Immature natural killer cell (primary cell): ENCODE data around the gene LOXHD1. TPM values are rescaled to one million over a fixed set of nuclear protein-coding genes. Genes with fewer than 3 reads are reported as not detected.
A peak's percentile ranks its signal among the peaks of the same experiment; 100 is the strongest.

ENCODE experiments used
- DNase-seq, 3 donors: peaks; one replicate each; pipeline ENCODE4 v3.0.0; 2022; ENCODE audit warnings: mixed read lengths in 1 of 3
- H3K27ac Mint-ChIP-seq, 6 donors: one replicate each; pipeline ENCODE4 v1.8.0; 2020; ENCODE audit warnings: mixed read lengths in 6 of 6, mild to moderate bottlenecking in 5 of 6, inconsistent platforms in 4 of 6, moderate library complexity in 3 of 6
- H3K27me3 Mint-ChIP-seq, 3 donors: one replicate each; pipeline ENCODE4 v1.8.0; 2020 to 2021; ENCODE audit warnings: low read depth in 3 of 3, mild to moderate bottlenecking in 3 of 3, mixed read lengths in 3 of 3, moderate library complexity in 3 of 3, inconsistent platforms in 1 of 3
- H3K36me3 Mint-ChIP-seq, 3 donors: one replicate each; pipeline ENCODE4 v1.8.0; 2020; ENCODE audit warnings: mixed read lengths in 3 of 3, inconsistent platforms in 2 of 3, mild to moderate bottlenecking in 2 of 3
- H3K4me1 Mint-ChIP-seq, 2 donors: one replicate each; pipeline ENCODE4 v1.8.0; 2020; ENCODE audit warnings: inconsistent platforms in 2 of 2, mild to moderate bottlenecking in 2 of 2, mixed read lengths in 2 of 2, moderate library complexity in 1 of 2
- H3K4me3 Mint-ChIP-seq, 5 donors: one replicate each; pipeline ENCODE4 v1.8.0; 2020; ENCODE audit warnings: mild to moderate bottlenecking in 5 of 5, mixed read lengths in 5 of 5, inconsistent platforms in 3 of 5, moderate library complexity in 3 of 5
- H3K9me3 Mint-ChIP-seq, 6 donors: one replicate each; pipeline ENCODE4 v1.8.0; 2020; ENCODE audit warnings: mild to moderate bottlenecking in 6 of 6, mixed read lengths in 6 of 6, inconsistent platforms in 4 of 6, moderate library complexity in 3 of 6
- polyA plus RNA-seq, 3 donors: library from polyadenylated mRNA; unstranded; fragments of 300-500 nt; fragmentation: Illumina TruSeq; gene quantifications; one replicate each; pipeline ENCODE4 v1.2.3, GENCODE V29; 2021

LOXHD1 gene
- polyA plus RNA-seq, 3 donors from 2014 or later, result 0.07 TPM; not detected in 2

- no peak for DNase-seq
- H3K27ac Mint-ChIP-seq, result peak overlapping the region in 1 of 6 donors; percentile 44
- peaks cover 28 to 46% of the 10 kb centered on the region in 2 donors for H3K4me1 Mint-ChIP-seq
- no peaks in the 10 kb centered on the region for H3K9me3 Mint-ChIP-seq
- H3K27me3 Mint-ChIP-seq, result peaks cover 0 to 4% (median 1%) of the 10 kb centered on the region in 3 donors
- H3K36me3 Mint-ChIP-seq, result peaks cover 4 to 15% (median 9%) of the 10 kb centered on the region in 3 donors
- no peak overlapping the region for H3K4me3 Mint-ChIP-seq
Observed at GRCh38 chr18:46436621-46437020, 220.4 kb downstream of the LOXHD1 start.

GRCh38 chr18:46435031-46435430, 222.0 kb downstream of the LOXHD1 start:
- peaks cover 0 to 4% (median 3%) of the 10 kb centered on the region in 3 donors for H3K27me3 Mint-ChIP-seq
- peak overlapping the region in 1 of 6 donors; percentile 28 for H3K27ac Mint-ChIP-seq
- H3K4me3 Mint-ChIP-seq, result no peak overlapping the region
- no peaks in the 10 kb centered on the region for H3K9me3 Mint-ChIP-seq
- DNase-seq, result no peak
- peaks cover 4 to 15% (median 5%) of the 10 kb centered on the region in 3 donors for H3K36me3 Mint-ChIP-seq
- peaks cover 43 to 61% of the 10 kb centered on the region in 2 donors for H3K4me1 Mint-ChIP-seq

- no peaks in the 10 kb centered on the region for H3K9me3 Mint-ChIP-seq
- H3K36me3 Mint-ChIP-seq, result peaks cover 4 to 15% (median 5%) of the 10 kb centered on the region in 3 donors
- peaks cover 47 to 65% of the 10 kb centered on the region in 2 donors for H3K4me1 Mint-ChIP-seq
- H3K27ac Mint-ChIP-seq, result peak overlapping the region in 5 of 6 donors; percentile 14 to 70 (median 28)
- H3K27me3 Mint-ChIP-seq, result peaks cover 0 to 4% (median 3%) of the 10 kb centered on the region in 3 donors
- H3K4me3 Mint-ChIP-seq, result no peak overlapping the region
- DNase-seq, result no peak
Observed at GRCh38 chr18:46434629-46435028, 222.4 kb downstream of the LOXHD1 start.

GRCh38 chr18:46433121-46433826, 223.7 kb downstream of the LOXHD1 start:
- peaks cover 0 to 4% (median 2%) of the 10 kb centered on the region in 3 donors for H3K27me3 Mint-ChIP-seq

GRCh38 chr18:46431522-46432171, 225.4 kb downstream of the LOXHD1 start:
- H3K4me1 Mint-ChIP-seq, result peaks cover 51 to 61% of the 10 kb centered on the region in 2 donors
- no peaks in the 10 kb centered on the region for H3K9me3 Mint-ChIP-seq
- DNase-seq, result no peak
- peaks cover 4 to 11% (median 5%) of the 10 kb centered on the region in 3 donors for H3K36me3 Mint-ChIP-seq
- H3K4me3 Mint-ChIP-seq, result no peak overlapping the region
- peaks cover 0 to 4% (median 2%) of the 10 kb centered on the region in 3 donors for H3K27me3 Mint-ChIP-seq
- peak overlapping the region in 3 of 6 donors; percentile 9 to 29 (median 23) for H3K27ac Mint-ChIP-seq

More at GRCh38 chr18:46433121-46433826, 223.7 kb downstream of the LOXHD1 start:
- Mint-ChIP-seq H3K4me3 (peak overlapping the region in 2 of 5 donors; percentile 15 to 33), H3K9me3 (no peaks in the 10 kb centered on the region), H3K27ac (peak overlapping the region in 1 of 6 donors; percentile 59), H3K4me1 (peaks cover 46 to 69% of the 10 kb centered on the region in 2 donors), H3K36me3 (peaks cover 4 to 15% (median 5%) of the 10 kb centered on the region in 3 donors)
- DNase-seq, result no peak

GRCh38 chr18:46429649-46430224, 227.3 kb downstream of the LOXHD1 start:
- H3K4me1 Mint-ChIP-seq, result peaks cover 50 to 57% of the 10 kb centered on the region in 2 donors
- peaks cover 0 to 3% (median 2%) of the 10 kb centered on the region in 3 donors for H3K27me3 Mint-ChIP-seq
- DNase-seq, result no peak
- peaks cover 0 to 1% (median 0%) of the 10 kb centered on the region in 6 donors for H3K9me3 Mint-ChIP-seq
- H3K27ac Mint-ChIP-seq, result peak overlapping the region in 3 of 6 donors; percentile 13 to 63 (median 29)
- no peak overlapping the region for H3K4me3 Mint-ChIP-seq
- peaks cover 3 to 9% (median 4%) of the 10 kb centered on the region in 3 donors for H3K36me3 Mint-ChIP-seq

GRCh38 chr18:46429130-46429529, 227.9 kb downstream of the LOXHD1 start:
- peaks cover 0 to 5% (median 0%) of the 10 kb centered on the region in 3 donors for H3K36me3 Mint-ChIP-seq

GRCh38 chr18:46428368-46428767, 228.7 kb downstream of the LOXHD1 start:
- peaks cover 0 to 1% (median 0%) of the 10 kb centered on the region in 6 donors for H3K9me3 Mint-ChIP-seq

More at GRCh38 chr18:46429130-46429529, 227.9 kb downstream of the LOXHD1 start:
- Mint-ChIP-seq H3K4me1 (peaks cover 51 to 55% of the 10 kb centered on the region in 2 donors), H3K9me3 (peaks cover 0 to 1% (median 0%) of the 10 kb centered on the region in 6 donors), H3K27me3 (peaks cover 0 to 2% (median 0%) of the 10 kb centered on the region in 3 donors), H3K4me3 (no peak overlapping the region), H3K27ac (no peak overlapping the region)
- no peak for DNase-seq

GRCh38 chr18:46427216-46427995, 229.6 kb downstream of the LOXHD1 start:
- H3K9me3 Mint-ChIP-seq, result peaks cover 0 to 1% (median 0%) of the 10 kb centered on the region in 6 donors
- H3K4me1 Mint-ChIP-seq, result peaks cover 56 to 63% of the 10 kb centered on the region in 2 donors
- DNase-seq, result no peak
- H3K4me3 Mint-ChIP-seq, result no peak overlapping the region
- H3K27ac Mint-ChIP-seq, result peak overlapping the region in 3 of 6 donors; percentile 13 to 73 (median 22)
- peaks cover 0 to 4% (median 0%) of the 10 kb centered on the region in 3 donors for H3K27me3 Mint-ChIP-seq
- H3K36me3 Mint-ChIP-seq, result peaks cover 0 to 5% (median 0%) of the 10 kb centered on the region in 3 donors

More at GRCh38 chr18:46428368-46428767, 228.7 kb downstream of the LOXHD1 start:
- no peak overlapping the region for H3K27ac Mint-ChIP-seq
- H3K36me3 Mint-ChIP-seq, result peaks cover 0 to 5% (median 0%) of the 10 kb centered on the region in 3 donors
- H3K4me3 Mint-ChIP-seq, result no peak overlapping the region
- H3K27me3 Mint-ChIP-seq, result peaks cover 0 to 2% (median 0%) of the 10 kb centered on the region in 3 donors
- peaks cover 50 to 55% of the 10 kb centered on the region in 2 donors for H3K4me1 Mint-ChIP-seq
- no peak for DNase-seq

Other genes starting within 250 kb of the LOXHD1 start
- gene ST8SIA5, start 99.8 kb upstream of the LOXHD1 start, polyA plus RNA-seq, result not detected